H9 (cell line): Measurements from ENCODE around the gene METTL23. TPM values are rescaled to one million over a fixed set of nuclear protein-coding genes. Genes with fewer than 3 reads are reported as not detected.

Experiments used
- DNase-seq: peaks from one replicate; pipeline ENCODE4 v3.0.0-alpha.2; 2017
- H2AFZ ChIP-seq: one replicate; pipeline ENCODE4 v1.6.1; 2013; ENCODE audit warnings: mild to moderate bottlenecking, low read length, control low read depth, moderate library complexity
- H2AK5ac ChIP-seq: 2 replicates; pipeline ENCODE4 v1.6.1; 2013; ENCODE audit warnings: low read length, control low read depth, mixed read lengths; ENCODE audit not compliant: insufficient read length
- H2BK120ac ChIP-seq: one replicate; pipeline ENCODE4 v1.6.1; 2013; ENCODE audit warnings: low read depth, mild to moderate bottlenecking, low read length, control low read depth, inconsistent platforms; ENCODE audit not compliant: poor library complexity, severe bottlenecking
- H2BK12ac ChIP-seq: 2 replicates; pipeline ENCODE4 v1.6.1; 2013; ENCODE audit warnings: low read length, control low read depth, mixed read lengths, low read depth; ENCODE audit not compliant: insufficient read length
- H2BK15ac ChIP-seq: 2 replicates; pipeline ENCODE4 v1.6.1; 2013; ENCODE audit warnings: low read depth, low read length, control low read depth
- H2BK20ac ChIP-seq: one replicate; pipeline ENCODE4 v1.6.1; 2013; ENCODE audit warnings: low read depth, mild to moderate bottlenecking, low read length, control low read depth, inconsistent platforms; ENCODE audit not compliant: poor library complexity, severe bottlenecking
- H2BK5ac ChIP-seq: 2 replicates; pipeline ENCODE4 v1.6.1; 2013; ENCODE audit warnings: low read length, control low read depth, mixed read lengths; ENCODE audit not compliant: insufficient read length
- H3K14ac ChIP-seq: 2 replicates; pipeline ENCODE4 v1.6.1; 2013; ENCODE audit warnings: low read length, control low read depth; ENCODE audit not compliant: insufficient read depth
- H3K18ac ChIP-seq: 2 replicates; pipeline ENCODE4 v1.6.1; 2013; ENCODE audit warnings: low read depth, mild to moderate bottlenecking, mixed read lengths, low read length, control low read depth; ENCODE audit not compliant: insufficient read length
- H3K23ac ChIP-seq: 2 replicates; pipeline ENCODE4 v1.6.1; 2013; ENCODE audit warnings: low read length, control low read depth, mixed read lengths, low read depth; ENCODE audit not compliant: insufficient read length
- H3K23me2 ChIP-seq: 2 replicates; pipeline ENCODE4 v1.6.1; 2013; ENCODE audit warnings: low read depth, mild to moderate bottlenecking, mixed read lengths, low read length, control low read depth; ENCODE audit not compliant: insufficient read length, poor library complexity, severe bottlenecking
- H3K27ac ChIP-seq: 2 replicates; pipeline ENCODE4 v1.5.1; 2013; ENCODE audit warnings: low read length, control low read depth, mixed read lengths, low read depth; ENCODE audit not compliant: insufficient read length
- H3K27me3 ChIP-seq: 2 replicates; pipeline ENCODE4 v1.6.1; 2013; ENCODE audit warnings: low read length, control low read depth, inconsistent platforms; ENCODE audit not compliant: insufficient read depth
- H3K4ac ChIP-seq: 2 replicates; pipeline ENCODE4 v1.6.1; 2013; ENCODE audit warnings: low read depth, mild to moderate bottlenecking, control low read depth, inconsistent platforms, low read length, moderate library complexity
- H3K4me1 ChIP-seq: 2 replicates; pipeline ENCODE4 v1.6.1; 2013; ENCODE audit warnings: low read length, control low read depth, inconsistent platforms; ENCODE audit not compliant: insufficient read depth
- H3K4me2 ChIP-seq: 2 replicates; pipeline ENCODE4 v1.6.1; 2013; ENCODE audit warnings: low read length, control low read depth, mixed read lengths; ENCODE audit not compliant: insufficient read length, insufficient read depth
- H3K56ac ChIP-seq: 2 replicates; pipeline ENCODE4 v1.6.1; 2013; ENCODE audit warnings: low read depth, mild to moderate bottlenecking, mixed read lengths, low read length, control low read depth; ENCODE audit not compliant: insufficient read length
- H3K79me1 ChIP-seq: 2 replicates; pipeline ENCODE4 v1.6.1; 2013; ENCODE audit warnings: low read depth, mild to moderate bottlenecking, moderate library complexity, low read length, control low read depth, inconsistent platforms; ENCODE audit not compliant: insufficient read depth, poor library complexity, severe bottlenecking
- H3K79me2 ChIP-seq: 2 replicates; pipeline ENCODE4 v1.6.1; 2013; ENCODE audit warnings: low read length, control low read depth, inconsistent platforms; ENCODE audit not compliant: insufficient read depth
- H3K9ac ChIP-seq: 2 replicates; pipeline ENCODE4 v1.6.1; 2013; ENCODE audit warnings: low read length, control low read depth, mixed read lengths; ENCODE audit not compliant: insufficient read length; ENCODE audit errors: extremely low read depth
- H3K9me3 ChIP-seq: one replicate; pipeline ENCODE4 v1.6.1; 2013; ENCODE audit warnings: low read depth, low read length, inconsistent platforms; ENCODE audit not compliant: control insufficient read depth
- H3T11ph ChIP-seq: one replicate; pipeline ENCODE4 v1.6.1; 2013; ENCODE audit warnings: mild to moderate bottlenecking, low read length, control low read depth, inconsistent platforms
- H4K20me1 ChIP-seq: one replicate; pipeline ENCODE4 v1.6.1; 2013; ENCODE audit not compliant: control insufficient read depth, insufficient read length, insufficient read depth
- H4K5ac ChIP-seq: 2 replicates; pipeline ENCODE4 v1.6.1; 2013; ENCODE audit warnings: low read depth, mild to moderate bottlenecking, mixed read lengths, low read length, control low read depth; ENCODE audit not compliant: insufficient read length
- H4K8ac ChIP-seq: replicated peaks from 2 replicates; pipeline ENCODE4 v1.6.1; 2013; ENCODE audit warnings: low read length, control low read depth, mixed read lengths, low read depth; ENCODE audit not compliant: insufficient read length
- H4K91ac ChIP-seq: 2 replicates; pipeline ENCODE4 v1.6.1; 2013; ENCODE audit warnings: low read depth, mild to moderate bottlenecking, moderate library complexity, mixed read lengths, low read length, control low read depth; ENCODE audit not compliant: insufficient read length
- H3K27ac Mint-ChIP-seq, 3 experiments: 2 replicates in 2 of 3; 3 replicates in 1 of 3; pipeline ENCODE4 v1.8.0; 2020 to 2021; ENCODE audit warnings: mixed read lengths in 3 of 3, mild to moderate bottlenecking in 1 of 3, moderate library complexity in 1 of 3
- H3K27me3 Mint-ChIP-seq: 2 replicates; pipeline ENCODE4 v1.8.0; 2021; ENCODE audit warnings: low read depth, mild to moderate bottlenecking, moderate library complexity, mixed read lengths
- H3K36me3 Mint-ChIP-seq, 3 experiments: 2 replicates in 2 of 3; 3 replicates in 1 of 3; pipeline ENCODE4 v1.8.0; 2020 to 2021; ENCODE audit warnings: low read depth in 3 of 3, mixed read lengths in 3 of 3; ENCODE audit not compliant: insufficient read depth in 1 of 3
- H3K4me1 Mint-ChIP-seq, 2 experiments: 2 replicates each; pipeline ENCODE4 v1.8.0; 2020; ENCODE audit warnings: mixed read lengths in 2 of 2
- H3K4me3 Mint-ChIP-seq, 2 experiments: 2 replicates in 1 of 2; 3 replicates in 1 of 2; pipeline ENCODE4 v1.8.0; 2020 to 2021; ENCODE audit warnings: mild to moderate bottlenecking in 2 of 2, mixed read lengths in 2 of 2, moderate library complexity in 1 of 2
- H3K9me3 Mint-ChIP-seq, 2 experiments: 2 replicates in 1 of 2; 3 replicates in 1 of 2; pipeline ENCODE4 v1.8.0; 2020; ENCODE audit warnings: mild to moderate bottlenecking in 2 of 2, mixed read lengths in 2 of 2, moderate library complexity in 1 of 2
- WGBS: extraction: QIAGEN DNeasy Blood & Tissue Kit; methylation state at CpG from one replicate; pipeline ENCODE4 v1.1.7; 2013; ENCODE audit warnings: missing lambda C conversion rate, low lambda C conversion rate, mixed read lengths; ENCODE audit not compliant: insufficient read length; ENCODE audit errors: extremely low coverage; 5-methylcytosine and 5-hydroxymethylcytosine counted together
- long read RNA-seq: library from polyadenylated mRNA; unstranded; transcript quantifications from one replicate; pipeline ENCODE4 v2.0.0, GENCODE V29; 2020
- total RNA-seq: library from RNA; stranded (reverse); gene quantifications from 2 replicates; pipeline ENCODE4 v1.2.1, GENCODE V29; 2021
- TF ChIP-seq, protein P1 (sequence below): fragments of 200-600 bp; sonication (generic); conservative IDR thresholded peaks from 3 replicates; pipeline ENCODE4 v1.8.0; 2021; ENCODE audit warnings: antibody characterized with exemption, mild to moderate bottlenecking

METTL23 gene, protein sequence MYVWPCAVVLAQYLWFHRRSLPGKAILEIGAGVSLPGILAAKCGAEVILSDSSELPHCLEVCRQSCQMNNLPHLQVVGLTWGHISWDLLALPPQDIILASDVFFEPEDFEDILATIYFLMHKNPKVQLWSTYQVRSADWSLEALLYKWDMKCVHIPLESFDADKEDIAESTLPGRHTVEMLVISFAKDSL
- 25.6 and 29.9 TPM in 2 replicates for total RNA-seq
- long read RNA-seq, transcript METTL23-212 (4 exons, 1,006 nt), result minor isoform, 9 of 47 reads
- long read RNA-seq, transcript METTL23-204 (4 exons, 904 nt), result minor isoform, 6 of 47 reads
- long read RNA-seq, transcript METTL23-201 (5 exons, 1,155 nt), result major isoform, 15 of 47 reads
- long read RNA-seq, partial matches to known transcripts, result 5 of 47 reads
- long read RNA-seq, other reads (novel, unspliced or antisense), result 4 of 47 reads

DNA sequence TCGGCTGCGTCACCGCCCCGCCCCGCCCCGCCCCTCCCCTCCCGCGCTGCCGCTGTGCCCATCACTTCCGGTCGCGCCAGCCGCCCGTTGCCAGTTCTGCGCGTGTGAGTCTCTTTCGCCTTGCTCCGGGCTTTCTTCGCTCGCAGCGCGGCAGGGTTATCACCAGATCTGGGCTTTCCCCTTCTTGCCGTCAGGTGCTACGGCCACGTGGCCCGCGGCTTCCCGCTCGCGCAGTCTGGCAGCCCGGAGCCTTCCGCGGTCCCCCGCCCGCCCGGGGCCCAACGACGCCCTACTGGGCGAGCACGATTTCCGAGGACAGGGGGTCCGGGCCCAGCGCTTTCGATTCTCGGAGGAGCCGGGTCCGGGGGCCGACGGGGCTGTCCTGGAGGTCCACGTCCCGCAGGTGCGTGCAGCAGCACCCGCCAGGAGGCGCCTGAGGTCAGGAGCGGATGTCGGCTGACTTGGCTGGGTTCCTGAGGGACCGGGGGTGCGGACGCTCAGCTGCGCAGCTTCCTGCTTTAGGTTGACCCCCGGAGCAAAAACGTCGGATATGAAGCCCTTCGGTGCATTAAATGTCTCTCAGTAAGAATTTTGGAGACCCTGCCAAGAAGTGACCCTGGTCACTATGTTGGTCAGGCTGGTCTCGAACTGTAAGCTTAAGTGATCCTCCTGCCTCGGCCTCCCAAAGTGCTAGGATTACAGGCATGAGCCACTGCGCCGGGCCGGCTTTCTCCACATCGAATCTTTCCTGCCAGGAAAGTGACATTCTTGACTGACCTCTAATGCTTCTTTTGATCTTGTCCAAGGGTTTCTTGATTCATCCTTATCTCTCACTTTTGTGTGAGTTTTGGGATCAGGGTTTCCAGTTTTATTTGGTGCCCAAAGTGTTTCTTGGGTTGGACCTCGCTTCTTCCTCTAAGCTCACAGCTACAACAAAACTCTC is at the start of gene METTL23:
Gene METTL23 (plus strand): TSS at position 64 of the 943 bp plus-strand sequence. CDS start 2,872 bp downstream, outside the sequence.
- Mint-ChIP-seq H3K36me3 (peaks cover 13 to 52% (median 34%) of the 10 kb centered on the region in 3 experiments; a peak in 6 of 7 replicates), H3K9me3 (no peaks in the 10 kb centered on the region), H3K4me3 (peak within 1 kb of the TSS; percentile 88 to 92), H3K27ac (peak within 1 kb of the TSS; percentile 65 to 94 (median 89); a peak in 6 of 7 replicates), H3K27me3 (no peaks in the 10 kb centered on the region), H3K4me1 (peaks cover 14 to 15% of the 10 kb centered on the region in 2 experiments)
- Histone ChIP-seq H3K56ac (peak within 1 kb of the TSS; percentile 52), H3K27ac (peak within 1 kb of the TSS; percentile 57), H2BK20ac (no peak within 1 kb of the TSS), H2BK120ac (peak within 1 kb of the TSS; percentile 31), H3K23me2 (peaks cover 13% of the 10 kb centered on the region), H2BK15ac (no peak within 1 kb of the TSS), H3K14ac (peak within 1 kb of the TSS; percentile 99), H2BK12ac (no peak within 1 kb of the TSS), H3K79me1 (peaks cover 11% of the 10 kb centered on the region), H4K8ac (no peak within 1 kb of the TSS), H4K5ac (no peak within 1 kb of the TSS), H2BK5ac (peak within 1 kb of the TSS; percentile 27), H4K91ac (peak within 1 kb of the TSS; percentile 98), H3K4me2 (peak within 1 kb of the TSS; percentile 94), H2AFZ (no peak within 1 kb of the TSS), H3K79me2 (peaks cover 9% of the 10 kb centered on the region; the same call in 1 of the 2 replicates), H3K4ac (peak within 1 kb of the TSS; percentile 32; the same call in 1 of the 2 replicates), H3K4me1 (no peaks in the 10 kb centered on the region), H3K9me3 (no peaks in the 10 kb centered on the region), H4K20me1 (no peaks in the 10 kb centered on the region), H3K27me3 (no peaks in the 10 kb centered on the region), H3K18ac (peak within 1 kb of the TSS; percentile 98), H3K9ac (peak within 1 kb of the TSS; percentile 95), H2AK5ac (no peak within 1 kb of the TSS), H3T11ph (no peak within 1 kb of the TSS), H3K23ac (no peak within 1 kb of the TSS)
- no CpG with 5 or more reads among the region's 71 CpGs for WGBS
- TF ChIP-seq, protein P1, sequence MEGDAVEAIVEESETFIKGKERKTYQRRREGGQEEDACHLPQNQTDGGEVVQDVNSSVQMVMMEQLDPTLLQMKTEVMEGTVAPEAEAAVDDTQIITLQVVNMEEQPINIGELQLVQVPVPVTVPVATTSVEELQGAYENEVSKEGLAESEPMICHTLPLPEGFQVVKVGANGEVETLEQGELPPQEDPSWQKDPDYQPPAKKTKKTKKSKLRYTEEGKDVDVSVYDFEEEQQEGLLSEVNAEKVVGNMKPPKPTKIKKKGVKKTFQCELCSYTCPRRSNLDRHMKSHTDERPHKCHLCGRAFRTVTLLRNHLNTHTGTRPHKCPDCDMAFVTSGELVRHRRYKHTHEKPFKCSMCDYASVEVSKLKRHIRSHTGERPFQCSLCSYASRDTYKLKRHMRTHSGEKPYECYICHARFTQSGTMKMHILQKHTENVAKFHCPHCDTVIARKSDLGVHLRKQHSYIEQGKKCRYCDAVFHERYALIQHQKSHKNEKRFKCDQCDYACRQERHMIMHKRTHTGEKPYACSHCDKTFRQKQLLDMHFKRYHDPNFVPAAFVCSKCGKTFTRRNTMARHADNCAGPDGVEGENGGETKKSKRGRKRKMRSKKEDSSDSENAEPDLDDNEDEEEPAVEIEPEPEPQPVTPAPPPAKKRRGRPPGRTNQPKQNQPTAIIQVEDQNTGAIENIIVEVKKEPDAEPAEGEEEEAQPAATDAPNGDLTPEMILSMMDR, result peak; percentile 77
- DNase-seq, result peak; percentile 82
